Neural cell (in vitro differentiated cells): Measurements from ENCODE around the gene ENG. TPM values are rescaled to one million over a fixed set of nuclear protein-coding genes. Genes with fewer than 3 reads are reported as not detected.

Experiments used
- H2AFZ ChIP-seq: fragments of 200-600, 300-800 bp; sonication (generic), shearing (Covaris generic); 2 replicates; pipeline ENCODE4 v1.6.0; 2014; ENCODE audit warnings: low read depth, mild to moderate bottlenecking, antibody characterized with exemption, low read length, moderate library complexity
- H3F3A ChIP-seq: fragments of 200-600 bp; shearing (Covaris generic); 2 replicates; pipeline ENCODE4 v1.6.1; 2016; ENCODE audit warnings: mild to moderate bottlenecking, moderate library complexity, mixed read lengths, antibody characterized with exemption, low read length; ENCODE audit not compliant: insufficient read depth, poor library complexity, severe bottlenecking
- H3K27ac ChIP-seq: fragments of 200-600, 300-800 bp; sonication (generic), shearing (Covaris generic); 2 replicates; pipeline ENCODE4 v1.5.1; 2014; ENCODE audit warnings: mild to moderate bottlenecking, low read length, moderate library complexity
- H3K27me3 ChIP-seq: fragments of 300-800, 200-600 bp; sonication (generic), shearing (Covaris generic); 2 replicates; pipeline ENCODE4 v1.6.0; 2014; ENCODE audit warnings: mild to moderate bottlenecking, low read depth, low read length, moderate library complexity; ENCODE audit not compliant: insufficient read depth
- H3K36me3 ChIP-seq: fragments of 300-800, 200-600 bp; sonication (generic), shearing (Covaris generic); 2 replicates; pipeline ENCODE4 v1.5.1; 2014; ENCODE audit warnings: mild to moderate bottlenecking, antibody characterized with exemption, low read length, moderate library complexity; ENCODE audit not compliant: insufficient read depth
- H3K4me2 ChIP-seq: fragments of 300-800, 200-600 bp; sonication (generic), shearing (Covaris generic); 2 replicates; pipeline ENCODE4 v1.6.0; 2014; ENCODE audit warnings: mild to moderate bottlenecking, low read length
- H3K4me3 ChIP-seq: fragments of 300-800, 200-600 bp; sonication (generic), shearing (Covaris generic); 2 replicates; pipeline ENCODE4 v1.5.1; 2014; ENCODE audit warnings: mild to moderate bottlenecking, low read length, moderate library complexity
- H3K79me2 ChIP-seq: fragments of 200-600 bp; shearing (Covaris generic); replicated peaks from 2 replicates; pipeline ENCODE4 v1.6.0; 2014; ENCODE audit warnings: mild to moderate bottlenecking, low read length, moderate library complexity; ENCODE audit not compliant: insufficient read depth
- H3K9ac ChIP-seq: fragments of 300-800, 200-600 bp; sonication (generic), shearing (Covaris generic); 2 replicates; pipeline ENCODE4 v1.6.1; 2016; ENCODE audit warnings: mild to moderate bottlenecking, low read length, mixed read lengths
- H3K9me2 ChIP-seq: fragments of 200-600 bp; shearing (Covaris generic); 2 replicates; pipeline ENCODE4 v1.6.1; 2016; ENCODE audit warnings: mild to moderate bottlenecking, low read length, mixed read lengths; ENCODE audit not compliant: insufficient read depth
- H3K9me3 ChIP-seq: fragments of 200-600, 300-800 bp; sonication (generic), shearing (Covaris generic); 2 replicates; pipeline ENCODE4 v1.6.1; 2016; ENCODE audit warnings: mild to moderate bottlenecking, mixed run types, low read length, moderate library complexity, mixed read lengths
- H4K20me1 ChIP-seq: fragments of 200-600 bp; shearing (Covaris generic); 2 replicates; pipeline ENCODE4 v1.6.1; 2016; ENCODE audit warnings: mild to moderate bottlenecking, mixed run types; ENCODE audit not compliant: insufficient read depth
- CTCF ChIP-seq: fragments of 450-650 bp; IDR thresholded peaks from 2 replicates; pipeline ENCODE4 v1.5.1; 2014; ENCODE audit warnings: antibody characterized with exemption, mild to moderate bottlenecking, moderate library complexity; ENCODE audit not compliant: poor library complexity, severe bottlenecking
- EP300 ChIP-seq: fragments of 450-650 bp; conservative IDR thresholded peaks from 2 replicates; pipeline ENCODE4 v1.6.1; 2014; ENCODE audit warnings: antibody characterized with exemption, mild to moderate bottlenecking, moderate library complexity; ENCODE audit not compliant: poor library complexity, severe bottlenecking
- EZH2 ChIP-seq: fragments of 200-600, 300-800 bp; shearing (Covaris generic), sonication (generic); IDR thresholded peaks from 2 replicates; pipeline ENCODE4 v1.6.1; 2014; ENCODE audit warnings: antibody characterized with exemption, low read length, borderline replicate concordance, mild to moderate bottlenecking; ENCODE audit not compliant: insufficient read depth, poor library complexity, severe bottlenecking
- MXI1 ChIP-seq: fragments of 450-650 bp; conservative IDR thresholded peaks from 2 replicates; pipeline ENCODE4 v1.6.1; 2014; ENCODE audit warnings: antibody characterized with exemption, mild to moderate bottlenecking; ENCODE audit not compliant: poor library complexity, severe bottlenecking
- POLR2AphosphoS5 ChIP-seq: IDR thresholded peaks from 2 replicates; pipeline ENCODE4 v1.6.1; 2012
- RAD21 ChIP-seq: fragments of 450-650 bp; conservative IDR thresholded peaks from 2 replicates; pipeline ENCODE4 v1.6.1; 2014; ENCODE audit warnings: antibody characterized with exemption, mild to moderate bottlenecking, moderate library complexity
- REST ChIP-seq: IDR thresholded peaks from 2 replicates; pipeline ENCODE4 v1.6.1; 2012; ENCODE audit warnings: borderline replicate concordance
- SMC3 ChIP-seq: fragments of 450-650 bp; conservative IDR thresholded peaks from 2 replicates; pipeline ENCODE4 v1.6.1; 2014; ENCODE audit warnings: antibody characterized with exemption, mild to moderate bottlenecking, moderate library complexity; ENCODE audit not compliant: poor library complexity
- TAF1 ChIP-seq: IDR thresholded peaks from 2 replicates; pipeline ENCODE4 v1.6.1; 2012; ENCODE audit warnings: low read depth
- polyA plus RNA-seq: library from polyadenylated mRNA; depleted of rRNA; stranded (reverse); fragments of >200 nt; gene quantifications from 2 replicates; pipeline ENCODE4 v1.2.3, GENCODE V29; 2014

The ENG gene
- polyA plus RNA-seq, 1 donor from 2014 or later, result not detected

DNA sequence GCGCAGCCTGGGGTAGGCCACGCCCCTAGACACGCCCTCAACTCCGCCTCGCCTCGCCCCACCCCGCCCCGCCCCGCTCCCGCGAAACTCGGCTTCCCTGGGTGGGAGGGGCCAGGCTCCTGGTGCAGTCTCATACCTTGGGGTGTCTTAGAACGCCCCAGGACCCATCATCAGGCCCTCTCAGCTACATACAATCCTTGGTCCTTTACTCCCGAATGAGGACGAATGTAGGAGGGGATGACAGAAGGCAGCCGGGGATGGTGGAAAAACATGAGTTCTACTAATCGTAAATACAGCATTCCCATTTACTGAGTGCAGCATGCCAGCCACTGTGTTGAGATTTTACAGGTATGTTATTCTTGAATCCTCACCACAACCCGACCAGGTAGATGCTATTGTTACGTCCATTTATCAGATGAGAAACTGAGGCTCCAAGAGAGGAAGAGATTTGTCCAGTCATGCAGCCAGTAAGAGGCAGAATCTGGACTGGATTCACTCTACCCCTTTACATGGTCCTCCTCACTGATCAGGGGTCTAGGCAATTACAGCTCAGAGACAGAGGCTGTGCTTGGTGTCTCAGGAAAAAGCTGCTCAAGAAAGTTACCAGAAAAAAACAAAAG lies 82.8 kb downstream of the ENG start:
- TF ChIP-seq EP300 (no peak), TAF1 (no peak), EZH2 (no peak), RAD21 (no peak), SMC3 (no peak), POLR2AphosphoS5 (no peak), MXI1 (no peak), CTCF (no peak), REST (no peak)
- Histone ChIP-seq H3K79me2 (no peaks in the 10 kb centered on the region), H3F3A (no peaks in the 10 kb centered on the region), H3K27ac (no peak overlapping the region), H3K36me3 (no peaks in the 10 kb centered on the region), H3K9ac (peak overlapping the region; percentile 56), H2AFZ (no peak overlapping the region), H3K4me2 (peak overlapping the region; percentile 51), H4K20me1 (no peaks in the 10 kb centered on the region), H3K4me3 (peak overlapping the region; percentile 73), H3K27me3 (no peaks in the 10 kb centered on the region), H3K9me2 (no peaks in the 10 kb centered on the region), H3K9me3 (no peaks in the 10 kb centered on the region)

DNA sequence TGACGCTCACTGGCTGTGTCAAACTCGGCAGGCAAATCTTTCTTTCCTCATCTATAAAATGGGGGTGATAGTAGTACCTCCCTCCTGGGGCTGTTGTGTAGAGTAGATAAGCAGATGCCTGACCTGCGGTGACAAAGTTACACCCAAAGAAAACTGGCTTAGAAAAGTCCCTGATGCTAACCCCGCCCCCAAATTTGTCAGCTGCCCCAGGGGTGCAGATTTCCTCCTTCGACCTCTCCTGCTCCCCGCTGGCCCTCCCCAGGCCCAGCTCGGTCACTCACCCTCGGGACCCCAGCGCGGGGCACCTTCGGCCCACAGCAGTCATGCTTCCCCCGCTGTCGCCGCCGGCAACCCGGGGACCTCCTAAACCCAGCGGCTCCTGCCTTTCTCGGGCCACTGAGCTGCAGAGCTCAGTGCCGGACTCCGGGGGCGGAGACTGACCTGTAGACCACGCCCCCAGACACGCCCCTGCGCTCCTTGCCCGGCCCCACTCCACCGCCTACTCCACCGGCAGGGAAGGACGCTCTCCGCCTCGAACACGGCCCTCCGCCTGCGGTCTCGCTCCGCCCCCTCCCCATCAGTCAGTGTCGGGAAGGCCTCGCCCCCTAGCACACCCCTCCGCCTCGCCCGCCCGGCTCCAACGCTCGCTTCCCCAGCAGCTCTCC lies 83.4 kb downstream of the ENG start:
- H3K9me2 ChIP-seq, result no peaks in the 10 kb centered on the region
- H3K27me3 ChIP-seq, result no peaks in the 10 kb centered on the region
- peak overlapping the region; percentile 94 for H3K4me2 ChIP-seq
- TF ChIP-seq RAD21, result no peak
- no peak for TF ChIP-seq REST
- TF ChIP-seq CTCF, result no peak
- peak; percentile 24 for TF ChIP-seq POLR2AphosphoS5
- peak; percentile 36 for TF ChIP-seq MXI1
- H3K4me3 ChIP-seq, result peak overlapping the region; percentile 73
- H3K9me3 ChIP-seq, result no peaks in the 10 kb centered on the region
- H2AFZ ChIP-seq, result peak overlapping the region; percentile 56
- no peaks in the 10 kb centered on the region for H4K20me1 ChIP-seq
- H3F3A ChIP-seq, result no peaks in the 10 kb centered on the region
- peak overlapping the region; percentile 16 for H3K27ac ChIP-seq
- no peaks in the 10 kb centered on the region for H3K79me2 ChIP-seq
- no peaks in the 10 kb centered on the region for H3K36me3 ChIP-seq
- peak overlapping the region; percentile 56 for H3K9ac ChIP-seq
